K562 (cell line): ENCODE measurements around the gene SMIM45.

Source experiments
- ASH1L ChIP-seq: fragments of 450-650 bp; IDR thresholded peaks from 2 replicates; pipeline ENCODE4 v1.6.1; 2018; ENCODE audit warnings: borderline replicate concordance, mild to moderate bottlenecking, low read depth; ENCODE audit not compliant: partially characterized antibody
- ATF1 ChIP-seq, 2 experiments: fragments of 450-650 bp in 1 of 2; IDR thresholded peaks; 2 replicates each; pipeline ENCODE4 v1.6.1; 2016; ENCODE audit warnings: missing compliant biosample characterization in 1 of 2, missing genetic modification characterization in 1 of 2
- BHLHE40 ChIP-seq: IDR thresholded peaks from 2 replicates; pipeline ENCODE4 v1.6.1; 2011; ENCODE audit warnings: low read length, improper control_type of control experiment
- FOXP4 ChIP-seq: sonication (generic); formaldehyde crosslinking; IDR thresholded peaks from 2 replicates; pipeline ENCODE4 v1.8.0; 2022; ENCODE audit warnings: mild to moderate bottlenecking, missing genetic modification reagents, borderline replicate concordance
- GATAD2B ChIP-seq: fragments of 450-650 bp; IDR thresholded peaks from 2 replicates; pipeline ENCODE4 v1.6.1; 2017; ENCODE audit warnings: mild to moderate bottlenecking, borderline replicate concordance
- HOXB6 ChIP-seq: fragments of 250-450 bp; sonication (Bioruptor Pico); IDR thresholded peaks from 2 replicates; pipeline ENCODE4 v1.5.1; 2022; ENCODE audit warnings: mild to moderate bottlenecking, borderline replicate concordance
- MYC ChIP-seq, 2 experiments: fragments of 250-450 bp in 1 of 2; sonication (Bioruptor Pico) in 1 of 2; IDR thresholded peaks; 2 replicates each; pipeline versions ENCODE4 v1.5.1 to v1.6.1; 2012 to 2021; ENCODE audit warnings: low read depth in 2 of 2, borderline replicate concordance in 1 of 2, improper control_type of control experiment in 1 of 2, low read length in 1 of 2, mild to moderate bottlenecking in 1 of 2, moderate library complexity in 1 of 2
- ZNF609 ChIP-seq: sonication (generic); formaldehyde crosslinking; IDR thresholded peaks from 2 replicates; pipeline ENCODE4 v1.8.1; 2023; ENCODE audit warnings: missing genetic modification reagents, mild to moderate bottlenecking, borderline replicate concordance
- TF ChIP-seq, protein P1 (sequence below), 2 experiments: fragments of 250-450 bp in 1 of 2; fragments of 450-650 bp in 1 of 2; sonication (Bioruptor Pico) in 1 of 2; IDR thresholded peaks; 2 replicates each; pipeline versions ENCODE4 v1.6.1 to v1.8.0; 2016 to 2021; ENCODE audit warnings: mild to moderate bottlenecking in 2 of 2, moderate library complexity in 2 of 2, missing compliant biosample characterization in 1 of 2, missing genetic modification characterization in 1 of 2
- TF ChIP-seq, protein P2 (sequence below): sonication (generic); formaldehyde crosslinking; IDR thresholded peaks from 2 replicates; pipeline ENCODE4 v1.8.0; 2022; ENCODE audit warnings: mild to moderate bottlenecking, missing genetic modification reagents
- TF ChIP-seq, protein P3 (sequence below), 2 experiments: IDR thresholded peaks in 1 of 2; conservative IDR thresholded peaks in 1 of 2; 2 replicates each; pipeline ENCODE4 v1.6.1; 2016; ENCODE audit warnings: low read depth in 2 of 2, mild to moderate bottlenecking in 1 of 2, missing compliant biosample characterization in 1 of 2, missing genetic modification characterization in 1 of 2, moderate library complexity in 1 of 2

Gene SMIM45

GRCh38 chr22:41946629-41947423, 5.1 kb upstream of the SMIM45 start, which contains the start of gene CENPM (continued):
- TF ChIP-seq FOXP4 (CRISPR knock-in tag) (0 out of 2 replicates have a peak, but pooled peaks have one; percentile 61), HOXB6 (CRISPR knock-in tag) (no peak), BHLHE40 (peak; percentile 96), ZNF609 (no peak), ATF1 (CRISPR knock-in tag; IDR thresholded peaks at IDR 0.05) (no peak), ATF1 (tag; IDR thresholded peaks at IDR 0.05) (peak; percentile 71), MYC (IDR thresholded peaks at IDR 0.05; ENCODE audit: low read depth, low read length) (peak; percentile 89), MYC (CRISPR knock-in tag; IDR thresholded peaks at IDR 0.05; ENCODE audit: borderline replicate concordance, low read depth) (0 out of 2 replicates have a peak, but pooled peaks have one; percentile 25), ASH1L (peak; percentile 93), GATAD2B (no peak)
- TF ChIP-seq, protein P1, sequence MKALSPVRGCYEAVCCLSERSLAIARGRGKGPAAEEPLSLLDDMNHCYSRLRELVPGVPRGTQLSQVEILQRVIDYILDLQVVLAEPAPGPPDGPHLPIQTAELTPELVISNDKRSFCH (CRISPR knock-in tag; IDR thresholded peaks at IDR 0.05), result no peak
- TF ChIP-seq, protein P1 (tag; IDR thresholded peaks at IDR 0.05), result 0 out of 2 replicates have a peak, but pooled peaks have one; percentile 42
- TF ChIP-seq, protein P2, sequence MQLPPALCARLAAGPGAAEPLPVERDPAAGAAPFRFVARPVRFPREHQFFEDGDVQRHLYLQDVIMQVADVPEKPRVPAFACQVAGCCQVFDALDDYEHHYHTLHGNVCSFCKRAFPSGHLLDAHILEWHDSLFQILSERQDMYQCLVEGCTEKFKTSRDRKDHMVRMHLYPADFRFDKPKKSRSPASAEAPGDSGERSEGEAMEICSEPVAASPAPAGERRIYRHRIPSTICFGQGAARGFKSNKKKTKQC (CRISPR knock-in tag), result peak; percentile 29; the same call in 1 of the 2 replicates
- TF ChIP-seq, protein P3, sequence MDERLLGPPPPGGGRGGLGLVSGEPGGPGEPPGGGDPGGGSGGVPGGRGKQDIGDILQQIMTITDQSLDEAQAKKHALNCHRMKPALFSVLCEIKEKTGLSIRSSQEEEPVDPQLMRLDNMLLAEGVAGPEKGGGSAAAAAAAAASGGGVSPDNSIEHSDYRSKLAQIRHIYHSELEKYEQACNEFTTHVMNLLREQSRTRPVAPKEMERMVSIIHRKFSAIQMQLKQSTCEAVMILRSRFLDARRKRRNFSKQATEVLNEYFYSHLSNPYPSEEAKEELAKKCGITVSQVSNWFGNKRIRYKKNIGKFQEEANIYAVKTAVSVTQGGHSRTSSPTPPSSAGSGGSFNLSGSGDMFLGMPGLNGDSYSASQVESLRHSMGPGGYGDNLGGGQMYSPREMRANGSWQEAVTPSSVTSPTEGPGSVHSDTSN (CRISPR knock-in tag; IDR thresholded peaks at IDR 0.05; ENCODE audit: low read depth), result no peak
- TF ChIP-seq, protein P3 (tag; conservative IDR thresholded peaks at IDR 0.05; ENCODE audit: low read depth), result peak; percentile 79
